Suprapubic skin (tissue), 4 donors: ENCODE results near the gene COL5A1. TPM values are rescaled to one million over a fixed set of nuclear protein-coding genes. Genes with fewer than 3 reads are reported as not detected.
A peak's percentile ranks its signal among the peaks of the same experiment; 100 is the strongest.

Experiments
- DNase-seq, 2 donors: peaks; one replicate each; pipeline ENCODE4 v3.0.0-alpha.2; 2019; ENCODE audit warnings: low spot score in 2 of 2
- H3K27ac ChIP-seq: fragments of 200-600 bp; sonication (generic); one replicate; pipeline ENCODE4 v1.5.1; 2019
- H3K27me3 ChIP-seq: fragments of 200-600 bp; sonication (generic); one replicate; pipeline ENCODE4 v1.5.1; 2019
- H3K36me3 ChIP-seq: fragments of 200-600 bp; sonication (generic); one replicate; pipeline ENCODE4 v1.5.1; 2019
- H3K4me1 ChIP-seq: fragments of 200-600 bp; sonication (generic); one replicate; pipeline ENCODE4 v1.5.1; 2019
- H3K4me3 ChIP-seq: fragments of 200-600 bp; sonication (generic); one replicate; pipeline ENCODE4 v1.5.1; 2019; ENCODE audit warnings: mild to moderate bottlenecking
- H3K9me3 ChIP-seq: fragments of 200-600 bp; sonication (generic); one replicate; pipeline ENCODE4 v1.5.1; 2019
- EP300 ChIP-seq: sonication (generic); formaldehyde crosslinking; IDR thresholded peaks from one replicate; pipeline ENCODE4 v1.6.1; 2017; ENCODE audit warnings: antibody characterized with exemption
- POLR2A ChIP-seq, 2 donors: fragments of 450-650 bp; IDR thresholded peaks; one replicate each; pipeline ENCODE4 v1.6.1; 2017; ENCODE audit warnings: antibody characterized with exemption in 2 of 2, mild to moderate bottlenecking in 2 of 2, moderate library complexity in 2 of 2
- POLR2AphosphoS5 ChIP-seq, 3 donors: sonication (generic); formaldehyde crosslinking; IDR thresholded peaks; one replicate each; pipeline ENCODE4 v1.6.1; 2017; ENCODE audit warnings: antibody characterized with exemption in 3 of 3
- WGBS: methylation state at CpG from one replicate; pipeline ENCODE4 v1.1.5; 2018; 5-methylcytosine and 5-hydroxymethylcytosine counted together
- total RNA-seq, 4 donors: library from RNA; depleted of rRNA; stranded (reverse); fragments of >200 nt; gene quantifications; one replicate each; pipeline ENCODE4 v1.1.0, GENCODE V29; 2016
- TF ChIP-seq, protein P1 (sequence below), 2 donors: fragments of 200-600 bp in 1 of 2; fragments of 450-650 bp in 1 of 2; sonication (generic) in 1 of 2; IDR thresholded peaks; one replicate each; pipeline ENCODE4 v1.5.1; 2016 to 2019; ENCODE audit warnings: antibody characterized with exemption in 2 of 2, mild to moderate bottlenecking in 1 of 2, moderate library complexity in 1 of 2

The COL5A1 gene
- total RNA-seq, 4 donors from 2014 or later: 8.6 to 16.5 (median 15.4) TPM

DNA sequence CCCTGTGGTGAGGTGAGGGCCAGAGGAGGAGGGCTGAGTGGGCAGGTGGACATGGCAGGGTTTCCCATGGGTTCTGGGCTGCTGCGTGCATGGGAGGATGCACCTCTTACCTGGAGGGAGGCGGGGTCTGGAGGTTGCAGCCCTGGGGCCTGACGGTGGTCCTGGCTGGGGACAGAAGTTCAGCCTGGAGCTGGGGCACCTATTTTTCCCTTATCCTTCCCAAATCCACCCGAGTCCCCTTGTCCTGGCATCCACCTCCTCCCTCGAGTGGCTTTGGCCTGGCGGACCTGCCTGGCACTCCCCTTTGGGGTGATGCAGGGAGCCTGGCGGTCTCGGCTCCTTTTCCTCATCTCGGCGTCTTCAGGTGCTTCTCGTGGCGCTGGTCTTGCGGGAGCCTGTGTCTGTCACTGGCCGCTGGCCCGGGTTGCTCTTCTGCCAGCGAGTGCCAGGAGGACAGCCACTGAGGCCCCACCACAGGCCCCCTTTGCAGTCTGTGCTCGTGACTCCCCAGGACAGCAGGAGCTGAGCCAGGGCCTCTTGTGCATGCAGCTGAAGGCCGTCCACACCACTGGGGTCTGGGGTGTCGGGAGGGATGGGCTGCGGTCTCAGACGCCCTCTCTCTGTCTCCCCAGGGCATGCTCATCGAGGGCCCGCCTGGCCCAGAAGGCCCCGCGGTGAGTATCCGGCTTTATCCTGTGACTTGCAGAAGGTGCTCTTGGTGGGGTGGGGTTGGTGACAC is 96.4 kb downstream of the COL5A1 start:
- no peak overlapping the region for H3K27ac ChIP-seq
- no peak for TF ChIP-seq EP300
- TF ChIP-seq, protein P1, sequence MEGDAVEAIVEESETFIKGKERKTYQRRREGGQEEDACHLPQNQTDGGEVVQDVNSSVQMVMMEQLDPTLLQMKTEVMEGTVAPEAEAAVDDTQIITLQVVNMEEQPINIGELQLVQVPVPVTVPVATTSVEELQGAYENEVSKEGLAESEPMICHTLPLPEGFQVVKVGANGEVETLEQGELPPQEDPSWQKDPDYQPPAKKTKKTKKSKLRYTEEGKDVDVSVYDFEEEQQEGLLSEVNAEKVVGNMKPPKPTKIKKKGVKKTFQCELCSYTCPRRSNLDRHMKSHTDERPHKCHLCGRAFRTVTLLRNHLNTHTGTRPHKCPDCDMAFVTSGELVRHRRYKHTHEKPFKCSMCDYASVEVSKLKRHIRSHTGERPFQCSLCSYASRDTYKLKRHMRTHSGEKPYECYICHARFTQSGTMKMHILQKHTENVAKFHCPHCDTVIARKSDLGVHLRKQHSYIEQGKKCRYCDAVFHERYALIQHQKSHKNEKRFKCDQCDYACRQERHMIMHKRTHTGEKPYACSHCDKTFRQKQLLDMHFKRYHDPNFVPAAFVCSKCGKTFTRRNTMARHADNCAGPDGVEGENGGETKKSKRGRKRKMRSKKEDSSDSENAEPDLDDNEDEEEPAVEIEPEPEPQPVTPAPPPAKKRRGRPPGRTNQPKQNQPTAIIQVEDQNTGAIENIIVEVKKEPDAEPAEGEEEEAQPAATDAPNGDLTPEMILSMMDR (IDR thresholded peaks at IDR 0.05): no peak
- TF ChIP-seq POLR2A (IDR thresholded peaks at IDR 0.05): no peak
- TF ChIP-seq POLR2AphosphoS5 (IDR thresholded peaks at IDR 0.05): no peak
- H3K27me3 ChIP-seq: peaks cover 3% of the 10 kb centered on the region
- no peak for DNase-seq
- WGBS: 88% methylated on average over 15 of the region's 26 CpGs
- no peaks in the 10 kb centered on the region for H3K9me3 ChIP-seq
- peaks cover 3% of the 10 kb centered on the region for H3K36me3 ChIP-seq
- H3K4me3 ChIP-seq: no peak overlapping the region
- H3K4me1 ChIP-seq: peaks cover 23% of the 10 kb centered on the region

DNA sequence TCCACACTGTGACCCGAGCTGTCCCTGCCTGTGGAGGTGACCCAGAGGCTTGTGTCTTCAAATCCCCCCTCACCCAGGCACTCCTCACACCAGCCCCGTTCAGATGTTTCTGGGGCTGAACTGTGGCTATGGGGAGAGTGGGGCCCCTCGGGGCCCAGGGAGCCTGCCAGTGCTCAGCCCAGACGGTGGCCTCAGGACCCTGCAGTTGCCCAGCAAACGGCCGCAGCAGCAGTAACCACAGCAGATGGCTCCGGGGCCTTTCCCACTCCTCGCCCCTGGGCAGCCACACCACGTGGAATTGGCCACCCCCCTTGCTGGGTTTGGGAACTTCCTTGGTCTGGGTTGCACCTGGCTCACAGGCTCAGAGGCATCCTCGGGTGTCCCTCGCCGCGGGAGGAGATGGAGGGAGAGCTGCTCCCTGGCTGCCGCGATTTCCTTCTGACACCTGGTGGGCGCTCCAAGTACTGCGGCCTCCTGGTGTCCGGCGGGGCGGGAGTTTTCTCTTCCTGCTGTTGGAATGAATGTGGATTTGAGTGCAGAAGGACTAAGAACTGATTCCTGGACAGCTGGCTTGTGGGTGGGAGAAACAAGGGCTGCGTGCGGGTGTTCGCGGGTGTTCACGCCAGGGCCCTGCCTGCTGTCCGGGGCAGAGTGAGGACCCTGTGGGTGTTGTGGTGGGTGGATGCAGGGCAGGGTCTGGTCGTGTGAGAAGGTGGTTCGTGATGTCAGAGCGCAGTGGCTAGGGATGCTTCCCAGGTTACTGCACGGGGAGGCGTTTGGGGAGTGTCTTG is 97.5 kb downstream of the COL5A1 start:
- Histone ChIP-seq H3K4me1 (peaks cover 22% of the 10 kb centered on the region), H3K27me3 (peaks cover 3% of the 10 kb centered on the region), H3K9me3 (no peaks in the 10 kb centered on the region), H3K4me3 (no peak overlapping the region), H3K27ac (no peak overlapping the region), H3K36me3 (peaks cover 8% of the 10 kb centered on the region)
- TF ChIP-seq, protein P1 (IDR thresholded peaks at IDR 0.05): peak; percentile 81 to 91
- TF ChIP-seq EP300 (no peak), POLR2A (IDR thresholded peaks at IDR 0.05) (no peak), POLR2AphosphoS5 (IDR thresholded peaks at IDR 0.05) (no peak)
- peak; percentile 78 to 89 for DNase-seq
- WGBS: 45% methylated on average over 16 of the region's 31 CpGs

DNA sequence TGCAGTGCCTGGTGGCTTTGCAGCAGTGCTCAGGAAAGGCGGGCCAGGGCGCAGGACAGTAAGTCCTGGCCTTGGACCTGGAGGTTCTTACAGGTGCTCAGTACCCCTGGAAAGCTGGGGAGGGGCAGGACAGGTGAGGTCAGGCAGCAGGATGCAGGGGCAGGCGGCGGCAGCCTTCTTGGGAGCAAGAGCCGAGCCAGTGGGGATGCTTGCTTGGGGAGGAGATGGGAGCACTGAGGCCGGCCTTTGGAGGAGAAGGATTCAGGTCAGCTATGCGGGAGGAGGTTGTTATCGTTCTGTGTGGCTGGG is 98.0 kb downstream of the COL5A1 start:
- H3K27ac ChIP-seq: no peak overlapping the region
- no CpG with 5 or more reads among the region's 8 CpGs for WGBS

DNA sequence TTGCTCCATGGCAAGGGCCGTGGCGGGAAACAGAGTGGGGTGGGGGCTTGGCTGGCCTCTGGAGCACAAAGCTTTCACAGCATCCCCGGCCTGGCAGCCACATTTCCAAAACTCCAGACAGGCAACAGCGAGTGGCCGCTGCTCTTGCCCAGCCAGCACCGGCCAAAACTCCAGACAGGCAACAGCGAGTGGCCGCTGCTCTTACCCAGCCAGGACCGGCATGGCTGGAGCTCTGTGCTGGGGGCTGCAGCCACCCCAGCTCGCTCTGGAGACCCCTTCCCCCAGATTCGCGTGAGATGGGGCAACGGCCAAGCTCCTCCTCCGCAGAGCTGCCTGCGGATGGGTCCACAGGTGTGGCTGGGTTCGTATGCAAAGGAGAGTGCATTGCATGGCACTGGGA is 98.5 kb downstream of the COL5A1 start:
- no CpG with 5 or more reads among the region's 16 CpGs for WGBS
- H3K4me3 ChIP-seq: no peak overlapping the region
- no peak for DNase-seq
- no peaks in the 10 kb centered on the region for H3K9me3 ChIP-seq
- H3K4me1 ChIP-seq: peaks cover 12% of the 10 kb centered on the region
- no peak for TF ChIP-seq POLR2A (IDR thresholded peaks at IDR 0.05)
- H3K36me3 ChIP-seq: peaks cover 14% of the 10 kb centered on the region
- peaks cover 3% of the 10 kb centered on the region for H3K27me3 ChIP-seq
- no peak overlapping the region for H3K27ac ChIP-seq

More for the DNA sequence above, 98.0 kb downstream of the COL5A1 start:
- no peaks in the 10 kb centered on the region for H3K9me3 ChIP-seq
- peaks cover 17% of the 10 kb centered on the region for H3K4me1 ChIP-seq
- H3K27me3 ChIP-seq: peaks cover 3% of the 10 kb centered on the region
- TF ChIP-seq POLR2A (IDR thresholded peaks at IDR 0.05): no peak
- TF ChIP-seq EP300: no peak
- peaks cover 13% of the 10 kb centered on the region for H3K36me3 ChIP-seq
- DNase-seq: no peak
- H3K4me3 ChIP-seq: no peak overlapping the region

DNA sequence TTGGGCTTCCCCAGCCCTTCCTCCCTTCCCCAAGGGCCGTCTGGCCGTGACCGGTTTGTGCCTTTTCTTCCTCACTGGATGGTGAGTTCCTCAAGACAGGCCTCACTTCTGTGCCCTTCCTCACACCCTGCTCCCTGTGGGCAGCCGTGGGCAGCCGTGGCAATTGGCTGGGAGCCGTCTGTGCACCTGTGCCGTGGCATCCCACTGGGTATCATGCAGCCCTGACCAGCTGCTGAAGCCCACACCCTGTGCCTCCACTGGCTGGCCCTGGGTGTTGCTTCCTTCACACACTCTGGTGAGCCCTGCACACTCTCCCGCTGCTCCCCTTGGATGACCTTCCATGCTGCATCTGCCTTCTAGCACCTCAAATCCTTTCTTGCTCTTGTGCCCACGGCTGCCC is 100.2 kb downstream of the COL5A1 start:
- H3K27me3 ChIP-seq: peaks cover 3% of the 10 kb centered on the region
- peaks cover 26% of the 10 kb centered on the region for H3K36me3 ChIP-seq
- no peak for DNase-seq
- H3K9me3 ChIP-seq: no peaks in the 10 kb centered on the region
- no peak overlapping the region for H3K4me3 ChIP-seq
- WGBS: 92% methylated on average over 7 of the region's 9 CpGs
- H3K4me1 ChIP-seq: peaks cover 3% of the 10 kb centered on the region
- TF ChIP-seq POLR2AphosphoS5 (IDR thresholded peaks at IDR 0.05) (no peak), POLR2A (IDR thresholded peaks at IDR 0.05) (no peak), EP300 (no peak)
- TF ChIP-seq, protein P1 (IDR thresholded peaks at IDR 0.05): no peak
- H3K27ac ChIP-seq: no peak overlapping the region

DNA sequence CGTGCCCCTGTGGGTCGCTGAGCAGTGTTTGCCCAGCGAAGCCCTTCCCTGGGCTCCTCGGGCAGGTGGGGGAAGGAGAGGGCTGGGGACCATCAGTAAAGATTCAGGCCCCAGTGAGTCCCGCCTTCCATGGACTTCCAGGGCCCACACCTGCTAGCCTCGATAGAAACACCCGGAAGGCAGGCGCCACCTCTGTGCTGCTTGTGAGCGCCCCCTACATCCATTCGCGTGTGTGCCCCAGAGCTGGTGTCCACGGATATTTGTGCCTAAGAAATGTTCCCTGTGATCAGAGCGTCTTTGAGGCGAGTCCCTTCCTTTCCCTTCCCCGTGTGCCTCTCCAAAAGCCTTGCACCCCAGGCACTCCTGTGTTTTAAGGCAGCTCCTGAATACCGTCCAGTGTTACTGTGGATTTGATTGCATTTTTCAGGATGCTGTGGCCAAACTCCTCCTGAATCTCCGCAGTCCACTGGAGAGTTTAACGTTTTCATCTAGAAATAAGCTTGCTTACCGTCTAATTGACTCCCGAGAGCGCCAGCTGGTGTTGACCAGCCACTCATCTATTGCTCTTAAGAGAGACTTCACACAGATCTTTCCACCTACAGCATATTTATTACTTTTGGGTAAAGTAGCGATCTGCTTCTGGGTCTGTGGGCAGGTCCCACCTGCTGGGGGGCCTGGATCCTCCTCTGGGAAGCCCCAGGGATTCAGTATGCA is 101.4 kb downstream of the COL5A1 start:
- H3K4me3 ChIP-seq: no peak overlapping the region
- TF ChIP-seq POLR2A (IDR thresholded peaks at IDR 0.05): no peak
- no peak for TF ChIP-seq EP300
- TF ChIP-seq POLR2AphosphoS5 (IDR thresholded peaks at IDR 0.05): no peak
- TF ChIP-seq, protein P1 (IDR thresholded peaks at IDR 0.05): no peak

More for the DNA sequence above, 101.4 kb downstream of the COL5A1 start:
- WGBS: 90% methylated on average over 20 of the region's 22 CpGs
- Histone ChIP-seq H3K9me3 (no peaks in the 10 kb centered on the region), H3K27me3 (peaks cover 3% of the 10 kb centered on the region), H3K27ac (no peak overlapping the region), H3K4me1 (no peaks in the 10 kb centered on the region), H3K36me3 (peaks cover 37% of the 10 kb centered on the region)
- no peak for DNase-seq
